ENCODE results near the gene STK32B. TPM values are rescaled to one million over a fixed set of nuclear protein-coding genes. Genes with fewer than 3 reads are reported as not detected.
"Not testable (repeated sequence)": the region's sequence is repeated elsewhere in the genome, so short reads cannot be mapped to it uniquely, and the experiment has no call there.

Gene STK32B
- total and polyA plus RNA-seq, 2 experiments from 2014 or later, result 0.71 to 2.3 TPM

DNA sequence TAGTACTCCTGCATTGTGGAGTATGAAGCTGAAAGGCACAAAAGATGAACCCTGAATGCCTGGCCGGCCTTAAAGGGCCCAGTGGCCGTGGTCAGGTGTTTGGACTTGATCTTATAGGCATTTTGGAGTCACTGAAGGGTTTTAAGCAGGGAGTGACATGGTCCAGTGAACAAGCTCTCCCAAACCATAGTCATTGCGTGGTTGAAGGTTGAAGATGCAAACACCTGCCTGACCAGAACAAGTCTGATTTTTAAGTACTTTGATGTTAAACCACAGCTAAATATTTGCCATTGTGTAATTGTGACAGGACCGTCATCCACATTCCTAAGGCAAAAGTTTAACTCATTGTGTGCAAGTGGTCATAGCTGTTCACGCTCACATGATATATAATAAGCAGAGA lies 3.3 kb downstream of the STK32B start (continued):
- TF ChIP-seq NANOG (IDR thresholded peaks at IDR 0.05; ENCODE audit: borderline replicate concordance), result no peak
- no peak for TF ChIP-seq ZNF331 (CRISPR knock-in tag; IDR thresholded peaks at IDR 0.05; ENCODE audit: low read depth)
- TF ChIP-seq EZH2phosphoT487 (IDR thresholded peaks at IDR 0.05; ENCODE audit: unreplicated experiment), result no peak
- TF ChIP-seq ETS1 (IDR thresholded peaks at IDR 0.05), result no peak

DNA sequence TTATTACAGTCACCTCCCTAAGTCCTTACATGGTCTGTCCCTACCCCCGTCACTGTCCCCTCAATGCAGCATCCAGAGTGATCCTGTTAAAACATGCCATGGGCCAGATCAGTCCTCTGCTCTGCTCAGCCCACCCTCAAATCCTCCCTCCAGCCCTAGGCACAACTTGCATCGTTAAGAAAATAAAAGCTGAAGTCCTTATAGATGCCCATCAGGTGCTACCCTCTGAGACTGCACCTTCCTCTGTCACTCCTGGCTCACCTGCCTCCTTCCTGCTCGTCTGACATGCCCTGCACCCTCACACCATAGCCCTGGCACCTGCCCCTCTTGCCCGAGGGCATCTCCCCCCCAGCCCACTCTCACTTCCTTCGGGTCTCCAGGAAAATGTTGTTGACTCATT lies 4.1 kb downstream of the STK32B start:
- DNase-seq (ENCODE audit: low spot score) (no peak), ATAC-seq (no peak)
- TF ChIP-seq EZH2phosphoT487 (IDR thresholded peaks at IDR 0.05; ENCODE audit: unreplicated experiment) (no peak), POLR2AphosphoS5 (IDR thresholded peaks at IDR 0.05; ENCODE audit: low read depth) (no peak), EZH2 (IDR thresholded peaks at IDR 0.05; ENCODE audit: low read depth, unreplicated experiment) (no peak), CREB1 (CRISPR knock-in tag; IDR thresholded peaks at IDR 0.05; ENCODE audit: low read depth) (no peak), ETS1 (IDR thresholded peaks at IDR 0.05) (no peak)
- H3K36me3 Mint-ChIP-seq (ENCODE audit: low read depth), result no peaks in the 10 kb centered on the region
- 0 out of 2 replicates have a peak, but pooled peaks cover 4% of the 10 kb centered on the region for H3F3A ChIP-seq (replicated peaks; ENCODE audit: low read depth)
- peaks cover 36% of the 10 kb centered on the region for H3K27me3 ChIP-seq (ENCODE audit: insufficient read depth)
- H3K9me2 ChIP-seq (ENCODE audit: insufficient read depth), result peaks cover 4% of the 10 kb centered on the region; the same call in 1 of the 2 replicates
- H3K4me1 Mint-ChIP-seq, result peaks cover 7% of the 10 kb centered on the region; the same call in 1 of the 3 replicates
- H3K4me2 ChIP-seq, result no peak overlapping the region
- no peak overlapping the region for H3K4me3 Mint-ChIP-seq
- H4K20me1 ChIP-seq (replicated peaks; ENCODE audit: insufficient read depth), result no peaks in the 10 kb centered on the region; the same call in 1 of the 2 replicates
- no peak overlapping the region for H2AFZ ChIP-seq
- no peaks in the 10 kb centered on the region for H3K9me3 Mint-ChIP-seq
- H3K4me3 ChIP-seq, result no peak overlapping the region
- no peak overlapping the region for H3K27ac Mint-ChIP-seq
- peaks cover 31% of the 10 kb centered on the region for H3K27me3 Mint-ChIP-seq (ENCODE audit: insufficient read depth, low read depth, poor library complexity)
- H3K36me3 ChIP-seq (ENCODE audit: insufficient read depth), result no peaks in the 10 kb centered on the region
- H3K4me1 ChIP-seq (ENCODE audit: insufficient read depth), result no peaks in the 10 kb centered on the region
- no peak overlapping the region for H3K27ac ChIP-seq (ENCODE audit: low read depth)
- no peaks in the 10 kb centered on the region for H3K79me2 ChIP-seq (replicated peaks; ENCODE audit: insufficient read depth)

GRCh38 chr4:5066101-5066500 lies 14.8 kb downstream of the STK32B start:
- ATAC-seq (no peak), DNase-seq (ENCODE audit: low spot score) (no peak)
- Histone ChIP-seq H3K27me3 (ENCODE audit: insufficient read depth) (no peaks in the 10 kb centered on the region), H3K4me2 (no peak overlapping the region), H2AFZ (no peak overlapping the region), H3K27ac (ENCODE audit: low read depth) (no peak overlapping the region), H3F3A (replicated peaks; ENCODE audit: low read depth) (no peaks in the 10 kb centered on the region), H3K79me2 (replicated peaks; ENCODE audit: insufficient read depth) (no peaks in the 10 kb centered on the region), H3K4me1 (ENCODE audit: insufficient read depth) (no peaks in the 10 kb centered on the region; the same call in 1 of the 2 replicates), H4K20me1 (replicated peaks; ENCODE audit: insufficient read depth) (no peaks in the 10 kb centered on the region), H3K9me2 (ENCODE audit: insufficient read depth) (no peaks in the 10 kb centered on the region), H3K4me3 (no peak overlapping the region), H3K36me3 (ENCODE audit: insufficient read depth) (no peaks in the 10 kb centered on the region)
- Mint-ChIP-seq H3K36me3 (ENCODE audit: low read depth) (peaks cover 3% of the 10 kb centered on the region; the same call in 2 of the 3 replicates), H3K4me1 (peaks cover 7% of the 10 kb centered on the region; the same call in 2 of the 3 replicates), H3K9me3 (peaks cover 10% of the 10 kb centered on the region), H3K27me3 (ENCODE audit: insufficient read depth, low read depth, poor library complexity) (no peaks in the 10 kb centered on the region), H3K4me3 (no peak overlapping the region), H3K27ac (no peak overlapping the region)
- TF ChIP-seq ZNF331 (CRISPR knock-in tag; IDR thresholded peaks at IDR 0.05; ENCODE audit: low read depth) (no peak), ZNF114 (CRISPR knock-in tag; IDR thresholded peaks at IDR 0.05) (no peak), ETS1 (IDR thresholded peaks at IDR 0.05) (no peak)
- TF ChIP-seq, protein P1, sequence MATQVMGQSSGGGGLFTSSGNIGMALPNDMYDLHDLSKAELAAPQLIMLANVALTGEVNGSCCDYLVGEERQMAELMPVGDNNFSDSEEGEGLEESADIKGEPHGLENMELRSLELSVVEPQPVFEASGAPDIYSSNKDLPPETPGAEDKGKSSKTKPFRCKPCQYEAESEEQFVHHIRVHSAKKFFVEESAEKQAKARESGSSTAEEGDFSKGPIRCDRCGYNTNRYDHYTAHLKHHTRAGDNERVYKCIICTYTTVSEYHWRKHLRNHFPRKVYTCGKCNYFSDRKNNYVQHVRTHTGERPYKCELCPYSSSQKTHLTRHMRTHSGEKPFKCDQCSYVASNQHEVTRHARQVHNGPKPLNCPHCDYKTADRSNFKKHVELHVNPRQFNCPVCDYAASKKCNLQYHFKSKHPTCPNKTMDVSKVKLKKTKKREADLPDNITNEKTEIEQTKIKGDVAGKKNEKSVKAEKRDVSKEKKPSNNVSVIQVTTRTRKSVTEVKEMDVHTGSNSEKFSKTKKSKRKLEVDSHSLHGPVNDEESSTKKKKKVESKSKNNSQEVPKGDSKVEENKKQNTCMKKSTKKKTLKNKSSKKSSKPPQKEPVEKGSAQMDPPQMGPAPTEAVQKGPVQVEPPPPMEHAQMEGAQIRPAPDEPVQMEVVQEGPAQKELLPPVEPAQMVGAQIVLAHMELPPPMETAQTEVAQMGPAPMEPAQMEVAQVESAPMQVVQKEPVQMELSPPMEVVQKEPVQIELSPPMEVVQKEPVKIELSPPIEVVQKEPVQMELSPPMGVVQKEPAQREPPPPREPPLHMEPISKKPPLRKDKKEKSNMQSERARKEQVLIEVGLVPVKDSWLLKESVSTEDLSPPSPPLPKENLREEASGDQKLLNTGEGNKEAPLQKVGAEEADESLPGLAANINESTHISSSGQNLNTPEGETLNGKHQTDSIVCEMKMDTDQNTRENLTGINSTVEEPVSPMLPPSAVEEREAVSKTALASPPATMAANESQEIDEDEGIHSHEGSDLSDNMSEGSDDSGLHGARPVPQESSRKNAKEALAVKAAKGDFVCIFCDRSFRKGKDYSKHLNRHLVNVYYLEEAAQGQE (IDR thresholded peaks at IDR 0.05; ENCODE audit: unreplicated experiment), result no peak

DNA sequence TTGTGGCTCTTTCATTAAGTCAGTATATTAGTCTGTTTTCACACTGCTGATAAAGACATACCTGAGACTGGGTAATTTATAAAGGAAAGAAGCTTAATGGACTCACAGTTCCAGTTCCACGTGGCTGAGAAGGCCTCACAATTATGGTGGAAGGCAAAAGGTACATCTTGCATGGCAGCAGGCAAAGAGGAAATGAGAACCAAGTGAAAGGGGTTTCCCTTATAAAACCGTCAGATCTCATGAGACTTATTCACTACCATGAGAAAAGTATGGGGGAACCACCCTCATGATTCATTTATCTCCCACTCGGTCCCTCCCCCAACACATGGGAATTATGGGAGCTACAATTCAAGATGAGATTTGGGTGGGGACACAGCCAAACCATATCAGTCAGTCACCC lies 15.7 kb downstream of the STK32B start:
- not testable (repeated sequence) for H3K9me3 Mint-ChIP-seq; H3K4me3 Mint-ChIP-seq; ATAC-seq; H3K4me3 ChIP-seq; H4K20me1 ChIP-seq (replicated peaks; ENCODE audit: insufficient read depth); H3K9me2 ChIP-seq (ENCODE audit: insufficient read depth); H3K36me3 ChIP-seq (ENCODE audit: insufficient read depth); H3F3A ChIP-seq (replicated peaks; ENCODE audit: low read depth); H3K27me3 ChIP-seq (ENCODE audit: insufficient read depth); H3K27me3 Mint-ChIP-seq (ENCODE audit: insufficient read depth, low read depth, poor library complexity); H3K4me2 ChIP-seq; DNase-seq (ENCODE audit: low spot score); H3K27ac ChIP-seq (ENCODE audit: low read depth); H3K79me2 ChIP-seq (replicated peaks; ENCODE audit: insufficient read depth); H3K27ac Mint-ChIP-seq; H3K36me3 Mint-ChIP-seq (ENCODE audit: low read depth); H3K4me1 ChIP-seq (ENCODE audit: insufficient read depth); H2AFZ ChIP-seq
- peaks cover 13% of the 10 kb centered on the region; the same call in 2 of the 3 replicates for H3K4me1 Mint-ChIP-seq
